Measurements from ENCODE around the gene FHIT. TPM values are rescaled to one million over a fixed set of nuclear protein-coding genes. Genes with fewer than 3 reads are reported as not detected.

The FHIT gene
- total RNA-seq, 2 donors from 2014 or later = 10.4 to 15.8 TPM

GRCh38 chr3:59919586-59919985 is 1331.7 kb downstream of the FHIT start:
- Histone ChIP-seq H3K9me3 (no peaks in the 10 kb centered on the region), H3K4me1 (no peaks in the 10 kb centered on the region), H3K4me3 (no peak overlapping the region), H3K27ac (no peak overlapping the region), H3K27me3 (no peaks in the 10 kb centered on the region), H3K36me3 (replicated peaks in 1 of 2; ENCODE audit: insufficient read depth in 1 of 2, low read depth in 2 of 2) (no peaks in the 10 kb centered on the region)
- TF ChIP-seq CTCF (IDR thresholded peaks at IDR 0.05) (no peak), POLR2A (IDR thresholded peaks at IDR 0.05) (no peak)
- WGBS, 2 donors = 93 to 94% methylated on average over 2 of the region's 2 CpGs
- intact Hi-C loops (cut with DNase I) = no loop called here
- no peak for ATAC-seq
- no peak for DNase-seq

GRCh38 chr3:59914251-59914650 is 1337.0 kb downstream of the FHIT start:
- ATAC-seq (no peak), DNase-seq (no peak)
- 77 to 88% methylated on average over 6 of the region's 6 CpGs for WGBS, 2 donors
- Histone ChIP-seq H3K27ac (no peak overlapping the region), H3K4me3 (no peak overlapping the region), H3K36me3 (replicated peaks in 1 of 2; ENCODE audit: insufficient read depth in 1 of 2, low read depth in 2 of 2) (no peaks in the 10 kb centered on the region), H3K27me3 (no peaks in the 10 kb centered on the region), H3K4me1 (no peaks in the 10 kb centered on the region), H3K9me3 (no peaks in the 10 kb centered on the region)
- TF ChIP-seq CTCF (IDR thresholded peaks at IDR 0.05) (no peak), POLR2A (IDR thresholded peaks at IDR 0.05) (no peak)
- intact Hi-C loops (cut with DNase I) = no loop called here

GRCh38 chr3:59913645-59914044 is 1337.6 kb downstream of the FHIT start:
- ATAC-seq = no peak
- WGBS, 2 donors = 96 to 100% methylated on average over 1 of the region's 1 CpG
- TF ChIP-seq CTCF (IDR thresholded peaks at IDR 0.05) (no peak), POLR2A (IDR thresholded peaks at IDR 0.05) (no peak)
- Histone ChIP-seq H3K27ac (no peak overlapping the region), H3K9me3 (no peaks in the 10 kb centered on the region), H3K36me3 (replicated peaks in 1 of 2; ENCODE audit: insufficient read depth in 1 of 2, low read depth in 2 of 2) (no peaks in the 10 kb centered on the region), H3K4me3 (no peak overlapping the region), H3K27me3 (no peaks in the 10 kb centered on the region), H3K4me1 (no peaks in the 10 kb centered on the region)
- no peak for DNase-seq
- intact Hi-C loops (cut with DNase I) = no loop called here

- TF ChIP-seq POLR2A (IDR thresholded peaks at IDR 0.05) (no peak), CTCF (IDR thresholded peaks at IDR 0.05) (no peak)
- intact Hi-C loops (cut with DNase I) = no loop called here
- no peaks in the 10 kb centered on the region for H3K4me1 ChIP-seq
- no peaks in the 10 kb centered on the region for H3K36me3 ChIP-seq (replicated peaks in 1 of 2; ENCODE audit: insufficient read depth in 1 of 2, low read depth in 2 of 2)
- WGBS, 2 donors = 95 to 96% methylated on average over 2 of the region's 2 CpGs
- H3K27me3 ChIP-seq = no peaks in the 10 kb centered on the region
- no peak for ATAC-seq
- H3K4me3 ChIP-seq = no peak overlapping the region
- DNase-seq = no peak
- no peaks in the 10 kb centered on the region for H3K9me3 ChIP-seq
- no peak overlapping the region for H3K27ac ChIP-seq
Measured at GRCh38 chr3:59908701-59909100, 1342.6 kb downstream of the FHIT start.

- no peak for DNase-seq
- WGBS, 2 donors = 84 to 93% methylated on average over 2 of the region's 2 CpGs
Measured at GRCh38 chr3:59908280-59908679, 1343.0 kb downstream of the FHIT start.

More at GRCh38 chr3:59908280-59908679, 1343.0 kb downstream of the FHIT start:
- ATAC-seq = no peak
- no peaks in the 10 kb centered on the region for H3K9me3 ChIP-seq
- no peaks in the 10 kb centered on the region for H3K36me3 ChIP-seq (replicated peaks in 1 of 2; ENCODE audit: insufficient read depth in 1 of 2, low read depth in 2 of 2)
- TF ChIP-seq POLR2A (IDR thresholded peaks at IDR 0.05) (no peak), CTCF (IDR thresholded peaks at IDR 0.05) (no peak)
- H3K4me1 ChIP-seq = no peaks in the 10 kb centered on the region
- H3K4me3 ChIP-seq = no peak overlapping the region
- H3K27me3 ChIP-seq = no peaks in the 10 kb centered on the region
- intact Hi-C loops (cut with DNase I) = no loop called here
- H3K27ac ChIP-seq = no peak overlapping the region
